ENCODE measurements around the gene CEP78. TPM values are rescaled to one million over a fixed set of nuclear protein-coding genes. Genes with fewer than 3 reads are reported as not detected.

The CEP78 gene
- total and polyA plus RNA-seq, 11 donors, result 1.1 to 8.2 (median 3.3) TPM

GRCh38 chr9:78253285-78253684 is 17.4 kb downstream of the CEP78 start:
- H3K27me3 ChIP-seq, result no peaks in the 10 kb centered on the region
- intact Hi-C loops (cut with DNase I), result no loop called here
- H3K4me1 ChIP-seq, result no peaks in the 10 kb centered on the region
- H3K27ac ChIP-seq, result no peak overlapping the region
- TF ChIP-seq POLR2A (IDR thresholded peaks at IDR 0.05), result no peak
- TF ChIP-seq CTCF (IDR thresholded peaks at IDR 0.05), result no peak
- WGBS, 4 donors, result 85 to 93% (median 88%) methylated on average over 4 of the region's 4 CpGs
- DNase-seq (no peak), ATAC-seq (no peak)
- no peaks in the 10 kb centered on the region for H3K9me3 ChIP-seq
- H3K36me3 ChIP-seq, result peaks cover 0 to 79% (median 33%) of the 10 kb centered on the region in 9 donors
- no peak overlapping the region for H3K4me3 ChIP-seq

GRCh38 chr9:78261403-78262001 is 25.6 kb downstream of the CEP78 start:
- no peak overlapping the region for H3K27ac ChIP-seq
- H3K27me3 ChIP-seq, result no peaks in the 10 kb centered on the region
- 42 to 51% (median 45%) methylated on average over 2 of the region's 2 CpGs for WGBS, 4 donors
- H3K9me3 ChIP-seq, result no peaks in the 10 kb centered on the region
- no peak for DNase-seq
- no peaks in the 10 kb centered on the region for H3K4me1 ChIP-seq
- H3K36me3 ChIP-seq, result peaks cover 0 to 30% (median 17%) of the 10 kb centered on the region in 9 donors
- intact Hi-C loops (cut with DNase I), result loop anchor here (2.0 to 10.0 kb wide), 5 partner anchors 103 to 111 kb away; no protein-coding TSS in a partner anchor
- TF ChIP-seq POLR2A (IDR thresholded peaks at IDR 0.05) (no peak), CTCF (IDR thresholded peaks at IDR 0.05) (peak; percentile 52 to 74 (median 60))
- ATAC-seq, result no peak
- no peak overlapping the region for H3K4me3 ChIP-seq

GRCh38 chr9:78262655-78263054 is 26.8 kb downstream of the CEP78 start:
- H3K4me1 ChIP-seq, result no peaks in the 10 kb centered on the region
- 83 to 91% (median 88%) methylated on average over 2 of the region's 2 CpGs for WGBS, 4 donors
- H3K4me3 ChIP-seq, result no peak overlapping the region
- DNase-seq (no peak), ATAC-seq (no peak)
- no peaks in the 10 kb centered on the region for H3K9me3 ChIP-seq
- peaks cover 0 to 41% (median 28%) of the 10 kb centered on the region in 9 donors for H3K36me3 ChIP-seq
- no peak overlapping the region for H3K27ac ChIP-seq
- H3K27me3 ChIP-seq, result no peaks in the 10 kb centered on the region
- intact Hi-C loops (cut with DNase I), result loop anchor here in 7 of 10 donors (2.0 to 10.0 kb wide), 4 partner anchors 102 to 110 kb away; no protein-coding TSS in a partner anchor
- TF ChIP-seq CTCF (IDR thresholded peaks at IDR 0.05) (no peak), POLR2A (IDR thresholded peaks at IDR 0.05) (no peak)

- WGBS, 4 donors, result 97 to 98% (median 98%) methylated on average over 4 of the region's 4 CpGs
- Histone ChIP-seq H3K4me3 (no peak overlapping the region), H3K36me3 (peaks cover 0 to 60% (median 52%) of the 10 kb centered on the region in 9 donors), H3K27ac (no peak overlapping the region), H3K4me1 (no peaks in the 10 kb centered on the region), H3K9me3 (no peaks in the 10 kb centered on the region), H3K27me3 (no peaks in the 10 kb centered on the region)
- DNase-seq, result no peak
- ATAC-seq, result no peak
- intact Hi-C loops (cut with DNase I), result loop anchor here in 1 of 10 donors (10.0 kb wide), 1 partner anchor 97 kb away; no protein-coding TSS in a partner anchor
- no peak for TF ChIP-seq CTCF (IDR thresholded peaks at IDR 0.05)
- no peak for TF ChIP-seq POLR2A (IDR thresholded peaks at IDR 0.05)
These were observed 32.0 kb downstream of the CEP78 start for GRCh38 chr9:78267889-78268288.
